HG03571 (cell line): Measurements from ENCODE around the gene GUCA2B.

Source experiments
- ATAC-seq: cut with Tn5 transposase; IDR thresholded peaks from one replicate; pipeline ENCODE4 v1.9.1; 2021; ENCODE audit not compliant: unreplicated experiment

The GUCA2B gene

DNA sequence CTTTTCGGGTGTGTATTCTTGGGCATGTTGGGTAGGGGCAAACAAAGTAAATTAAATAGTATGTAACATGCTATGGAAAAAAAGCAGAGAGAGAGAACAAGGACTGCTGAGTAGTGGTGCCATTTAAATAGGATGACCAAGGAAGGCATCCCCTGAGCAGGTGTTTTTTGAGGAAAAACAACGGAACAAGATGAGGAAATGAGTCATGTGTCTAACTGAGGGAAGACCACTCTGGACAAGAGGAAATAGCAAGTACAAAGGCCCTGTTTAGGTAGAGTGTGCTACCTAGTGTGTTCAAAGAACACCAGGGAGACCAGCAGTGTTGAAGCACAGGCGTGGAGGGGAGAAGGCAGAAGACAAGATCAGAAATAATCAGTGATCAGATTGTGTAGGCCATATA, 31.4 kb downstream of the GUCA2B start:
- ATAC-seq: no peak

DNA sequence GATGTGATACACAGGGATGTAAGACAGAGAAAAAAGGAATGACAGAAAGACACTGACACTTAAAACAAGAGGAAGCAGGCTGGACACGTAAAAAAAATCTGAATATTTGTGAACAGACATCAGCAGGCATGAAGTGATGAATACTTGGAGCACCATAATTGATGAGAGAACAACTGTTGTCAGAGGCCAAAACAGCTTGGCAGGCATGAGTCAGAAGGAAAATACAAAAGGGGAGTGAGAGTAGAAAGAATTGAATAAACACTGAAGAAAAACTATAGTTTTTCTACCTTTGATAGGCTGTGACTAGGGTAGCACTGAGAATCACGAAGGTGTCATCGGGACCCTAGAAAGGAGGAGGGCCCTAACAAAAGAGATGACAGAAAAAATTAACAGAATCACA, 32.9 kb downstream of the GUCA2B start:
- ATAC-seq: no peak

DNA sequence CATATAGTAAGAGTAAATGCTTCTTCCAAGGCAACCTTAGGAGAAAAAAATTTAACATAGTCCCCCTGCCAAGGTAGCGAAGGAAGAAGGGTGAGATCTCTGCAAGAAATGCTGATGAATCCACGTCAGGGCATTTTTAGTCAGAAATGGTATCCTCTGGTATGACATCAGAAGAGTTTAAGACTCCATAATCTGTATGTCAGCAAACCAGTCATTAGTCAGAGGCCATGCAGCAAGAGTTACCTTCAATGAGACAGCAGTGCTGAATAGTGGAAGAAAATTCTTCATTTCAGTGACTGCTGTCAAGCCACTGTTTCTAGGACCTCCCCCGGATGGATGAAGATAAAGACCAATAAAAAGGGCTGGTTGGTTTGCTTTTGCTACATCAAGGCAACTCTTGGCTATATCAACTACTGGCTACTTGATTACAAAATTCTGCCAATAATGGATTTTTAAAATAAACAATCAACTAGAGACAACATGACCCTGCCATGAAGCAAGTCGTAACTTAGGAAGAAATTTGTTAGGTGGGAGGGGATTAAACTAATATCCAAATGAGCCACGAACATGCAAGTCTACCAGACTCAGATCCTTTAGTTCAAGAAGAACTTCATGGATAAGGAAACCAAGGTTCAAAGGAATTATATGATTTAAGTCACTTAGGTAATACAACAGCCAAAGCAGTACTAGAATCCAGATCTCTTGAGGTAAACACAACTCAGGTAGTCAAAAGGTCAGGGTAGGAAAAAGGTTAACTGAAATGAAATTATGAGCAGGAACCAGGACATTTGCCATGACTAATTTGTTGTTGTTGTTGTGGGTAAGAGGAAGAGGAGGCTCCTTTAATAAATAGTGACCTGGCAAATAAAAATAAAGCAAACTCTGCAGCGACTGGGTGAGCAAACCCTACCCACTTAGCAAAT, 37.0 kb downstream of the GUCA2B start:
- no peak for ATAC-seq

DNA sequence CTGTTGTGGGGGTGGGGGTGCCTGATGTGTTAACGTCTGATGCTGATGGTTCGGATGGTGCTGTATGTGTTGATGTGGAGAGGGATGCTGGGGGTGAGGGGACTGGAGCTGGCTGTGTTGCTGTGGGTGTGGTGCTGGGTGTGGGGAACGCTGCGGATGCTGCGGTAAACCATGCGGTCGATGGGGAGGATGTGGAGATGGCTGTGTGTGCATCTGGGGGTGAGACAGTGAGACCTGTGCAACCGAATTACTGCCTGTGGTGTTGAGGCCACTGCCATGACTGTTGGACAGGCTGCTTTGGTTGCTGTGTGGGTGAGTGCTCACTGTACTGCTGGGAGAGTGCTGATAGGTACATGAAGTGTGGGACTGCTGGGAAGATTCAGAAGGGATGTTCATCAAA, 38.1 kb downstream of the GUCA2B start:
- ATAC-seq: no peak

DNA sequence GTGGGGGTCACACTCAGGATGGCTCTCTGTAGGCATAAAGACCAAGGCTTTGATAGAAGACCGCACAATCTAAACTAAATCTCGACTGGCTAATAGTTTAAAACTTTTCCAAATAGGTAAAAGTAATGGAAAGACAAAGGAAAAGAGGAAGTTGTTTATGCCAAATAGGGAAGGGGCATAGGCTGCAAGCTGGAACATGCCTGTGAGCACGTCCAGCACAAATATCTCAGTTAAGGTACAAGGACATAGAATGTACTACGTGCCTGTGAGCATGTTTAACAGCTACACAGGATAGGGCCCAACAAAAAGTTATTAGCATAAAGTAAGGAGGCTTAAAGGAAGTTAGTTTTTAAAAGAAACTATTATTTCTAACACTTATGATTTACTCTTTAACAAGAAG, 38.9 kb downstream of the GUCA2B start:
- no peak for ATAC-seq

DNA sequence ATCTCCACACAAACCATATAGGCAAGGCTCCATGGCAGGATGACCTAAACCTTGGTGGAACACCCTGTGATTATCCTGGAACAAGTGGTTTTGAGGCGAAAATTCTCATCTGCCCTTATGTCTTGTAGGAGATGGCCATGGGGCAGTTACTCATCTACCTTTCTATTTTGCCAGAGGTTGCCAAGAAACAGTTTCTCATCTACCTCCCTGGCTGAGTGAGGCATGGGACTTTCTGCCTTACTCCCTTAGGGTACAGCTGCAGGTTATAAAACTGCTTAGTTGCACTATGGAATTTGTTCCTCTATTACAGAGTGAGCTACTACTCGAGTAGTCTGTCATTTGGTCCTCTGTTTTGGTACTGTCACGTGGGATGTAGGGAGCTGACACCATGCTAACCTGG, 42.6 kb downstream of the GUCA2B start:
- no peak for ATAC-seq

GRCh38 chr1:42198251-42198650, 45.0 kb downstream of the GUCA2B start:
- ATAC-seq: no peak

DNA sequence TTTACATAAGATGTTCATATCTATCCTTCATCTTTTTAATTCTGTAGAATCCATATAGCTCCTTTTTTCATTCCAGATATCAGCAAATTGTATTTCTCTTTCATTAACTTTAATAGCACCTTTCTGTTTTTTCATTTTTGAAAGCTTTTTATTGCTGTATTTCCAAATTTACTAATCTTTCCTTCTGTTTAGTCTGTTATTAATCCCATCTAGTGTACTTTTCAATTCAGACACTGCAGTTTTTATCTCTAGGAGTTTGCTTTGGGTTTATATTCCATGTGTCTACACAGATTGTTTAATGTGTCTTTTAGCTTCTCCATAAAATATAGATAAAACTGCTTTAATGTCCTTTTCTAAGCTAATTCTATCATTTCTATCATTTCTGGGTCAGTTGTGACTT, 48.8 kb downstream of the GUCA2B start:
- ATAC-seq: no peak
